GM19238 (cell line): ENCODE measurements around the gene RRAS2.

ENCODE experiments used
- DNase-seq: peaks from one replicate; pipeline ENCODE4 v3.0.0; 2011; ENCODE audit warnings: low spot score; ENCODE audit not compliant: insufficient read length

Gene RRAS2

GRCh38 chr11:14228356-14228755, 130.6 kb downstream of the RRAS2 start:
- no peak for DNase-seq
